ENCODE data around the gene OGFRL1.

The OGFRL1 gene

GRCh38 chr6:71324194-71324785 lies 35.7 kb downstream of the OGFRL1 start:
- ATAC-seq, result no peak
- TF ChIP-seq POU6F1 (CRISPR knock-in tag; IDR thresholded peaks at IDR 0.05; ENCODE audit: borderline replicate concordance, low read depth) (no peak), ZNF565 (CRISPR knock-in tag; conservative IDR thresholded peaks at IDR 0.05; ENCODE audit: low read depth) (no peak), ZFP3 (CRISPR knock-in tag; IDR thresholded peaks at IDR 0.05) (no peak), ISL1 (CRISPR knock-in tag; IDR thresholded peaks at IDR 0.05) (no peak), CSDC2 (CRISPR knock-in tag; IDR thresholded peaks at IDR 0.05) (no peak), ESRRG (CRISPR knock-in tag; IDR thresholded peaks at IDR 0.05) (no peak), PPARA (CRISPR knock-in tag; IDR thresholded peaks at IDR 0.05; ENCODE audit: borderline replicate concordance) (no peak), ZC3H10 (CRISPR knock-in tag; IDR thresholded peaks at IDR 0.05) (no peak), ZNF70 (CRISPR knock-in tag; IDR thresholded peaks at IDR 0.05) (no peak), OSR1 (CRISPR knock-in tag; IDR thresholded peaks at IDR 0.05) (no peak), CSRNP3 (CRISPR knock-in tag; IDR thresholded peaks at IDR 0.05) (no peak), RARB (CRISPR knock-in tag; IDR thresholded peaks at IDR 0.05) (no peak), ZFP30 (CRISPR knock-in tag; IDR thresholded peaks at IDR 0.05) (no peak), BACH2 (CRISPR knock-in tag; IDR thresholded peaks at IDR 0.05; ENCODE audit: borderline replicate concordance) (no peak), TOX (CRISPR knock-in tag; IDR thresholded peaks at IDR 0.05; ENCODE audit: borderline replicate concordance) (no peak)
- TF ChIP-seq, protein P1, sequence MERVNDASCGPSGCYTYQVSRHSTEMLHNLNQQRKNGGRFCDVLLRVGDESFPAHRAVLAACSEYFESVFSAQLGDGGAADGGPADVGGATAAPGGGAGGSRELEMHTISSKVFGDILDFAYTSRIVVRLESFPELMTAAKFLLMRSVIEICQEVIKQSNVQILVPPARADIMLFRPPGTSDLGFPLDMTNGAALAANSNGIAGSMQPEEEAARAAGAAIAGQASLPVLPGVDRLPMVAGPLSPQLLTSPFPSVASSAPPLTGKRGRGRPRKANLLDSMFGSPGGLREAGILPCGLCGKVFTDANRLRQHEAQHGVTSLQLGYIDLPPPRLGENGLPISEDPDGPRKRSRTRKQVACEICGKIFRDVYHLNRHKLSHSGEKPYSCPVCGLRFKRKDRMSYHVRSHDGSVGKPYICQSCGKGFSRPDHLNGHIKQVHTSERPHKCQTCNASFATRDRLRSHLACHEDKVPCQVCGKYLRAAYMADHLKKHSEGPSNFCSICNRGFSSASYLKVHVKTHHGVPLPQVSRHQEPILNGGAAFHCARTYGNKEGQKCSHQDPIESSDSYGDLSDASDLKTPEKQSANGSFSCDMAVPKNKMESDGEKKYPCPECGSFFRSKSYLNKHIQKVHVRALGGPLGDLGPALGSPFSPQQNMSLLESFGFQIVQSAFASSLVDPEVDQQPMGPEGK (CRISPR knock-in tag; IDR thresholded peaks at IDR 0.05; ENCODE audit: borderline replicate concordance), result no peak
- TF ChIP-seq, protein P2, sequence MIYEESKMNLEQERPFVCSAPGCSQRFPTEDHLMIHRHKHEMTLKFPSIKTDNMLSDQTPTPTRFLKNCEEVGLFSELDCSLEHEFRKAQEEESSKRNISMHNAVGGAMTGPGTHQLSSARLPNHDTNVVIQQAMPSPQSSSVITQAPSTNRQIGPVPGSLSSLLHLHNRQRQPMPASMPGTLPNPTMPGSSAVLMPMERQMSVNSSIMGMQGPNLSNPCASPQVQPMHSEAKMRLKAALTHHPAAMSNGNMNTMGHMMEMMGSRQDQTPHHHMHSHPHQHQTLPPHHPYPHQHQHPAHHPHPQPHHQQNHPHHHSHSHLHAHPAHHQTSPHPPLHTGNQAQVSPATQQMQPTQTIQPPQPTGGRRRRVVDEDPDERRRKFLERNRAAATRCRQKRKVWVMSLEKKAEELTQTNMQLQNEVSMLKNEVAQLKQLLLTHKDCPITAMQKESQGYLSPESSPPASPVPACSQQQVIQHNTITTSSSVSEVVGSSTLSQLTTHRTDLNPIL (CRISPR knock-in tag; IDR thresholded peaks at IDR 0.05; ENCODE audit: low read depth), result no peak
- TF ChIP-seq, protein P3, sequence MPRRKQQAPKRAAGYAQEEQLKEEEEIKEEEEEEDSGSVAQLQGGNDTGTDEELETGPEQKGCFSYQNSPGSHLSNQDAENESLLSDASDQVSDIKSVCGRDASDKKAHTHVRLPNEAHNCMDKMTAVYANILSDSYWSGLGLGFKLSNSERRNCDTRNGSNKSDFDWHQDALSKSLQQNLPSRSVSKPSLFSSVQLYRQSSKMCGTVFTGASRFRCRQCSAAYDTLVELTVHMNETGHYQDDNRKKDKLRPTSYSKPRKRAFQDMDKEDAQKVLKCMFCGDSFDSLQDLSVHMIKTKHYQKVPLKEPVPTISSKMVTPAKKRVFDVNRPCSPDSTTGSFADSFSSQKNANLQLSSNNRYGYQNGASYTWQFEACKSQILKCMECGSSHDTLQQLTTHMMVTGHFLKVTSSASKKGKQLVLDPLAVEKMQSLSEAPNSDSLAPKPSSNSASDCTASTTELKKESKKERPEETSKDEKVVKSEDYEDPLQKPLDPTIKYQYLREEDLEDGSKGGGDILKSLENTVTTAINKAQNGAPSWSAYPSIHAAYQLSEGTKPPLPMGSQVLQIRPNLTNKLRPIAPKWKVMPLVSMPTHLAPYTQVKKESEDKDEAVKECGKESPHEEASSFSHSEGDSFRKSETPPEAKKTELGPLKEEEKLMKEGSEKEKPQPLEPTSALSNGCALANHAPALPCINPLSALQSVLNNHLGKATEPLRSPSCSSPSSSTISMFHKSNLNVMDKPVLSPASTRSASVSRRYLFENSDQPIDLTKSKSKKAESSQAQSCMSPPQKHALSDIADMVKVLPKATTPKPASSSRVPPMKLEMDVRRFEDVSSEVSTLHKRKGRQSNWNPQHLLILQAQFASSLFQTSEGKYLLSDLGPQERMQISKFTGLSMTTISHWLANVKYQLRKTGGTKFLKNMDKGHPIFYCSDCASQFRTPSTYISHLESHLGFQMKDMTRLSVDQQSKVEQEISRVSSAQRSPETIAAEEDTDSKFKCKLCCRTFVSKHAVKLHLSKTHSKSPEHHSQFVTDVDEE (CRISPR knock-in tag; IDR thresholded peaks at IDR 0.05), result no peak

GRCh38 chr6:71326611-71327010 lies 38.0 kb downstream of the OGFRL1 start:
- TF ChIP-seq, protein P3 (CRISPR knock-in tag; IDR thresholded peaks at IDR 0.05), result no peak
- TF ChIP-seq, protein P1 (CRISPR knock-in tag; IDR thresholded peaks at IDR 0.05; ENCODE audit: borderline replicate concordance), result no peak
- TF ChIP-seq CSDC2 (CRISPR knock-in tag; IDR thresholded peaks at IDR 0.05), result no peak
- TF ChIP-seq ISL1 (CRISPR knock-in tag; IDR thresholded peaks at IDR 0.05), result no peak
- no peak for TF ChIP-seq ZNF8 (CRISPR knock-in tag; IDR thresholded peaks at IDR 0.05)
- no peak for TF ChIP-seq TOX (CRISPR knock-in tag; IDR thresholded peaks at IDR 0.05; ENCODE audit: borderline replicate concordance)
- no peak for TF ChIP-seq POU6F1 (CRISPR knock-in tag; IDR thresholded peaks at IDR 0.05; ENCODE audit: borderline replicate concordance, low read depth)
- no peak for TF ChIP-seq RARB (CRISPR knock-in tag; IDR thresholded peaks at IDR 0.05)
- no peak for TF ChIP-seq ESRRG (CRISPR knock-in tag; IDR thresholded peaks at IDR 0.05)
- no peak for TF ChIP-seq GLIS3 (CRISPR knock-in tag; IDR thresholded peaks at IDR 0.05)
- no peak for ATAC-seq

Data from SK-N-SH treated with all-trans-retinoic acid at 6 μM for 48 hours (cell line).